HEK293 (cell line): Measurements from ENCODE around the gene HOXC5.

Experiments used
- BCL11B ChIP-seq: fragments of 450-650 bp; formaldehyde crosslinking; IDR thresholded peaks from 2 replicates; pipeline ENCODE4 v1.5.1; 2016; ENCODE audit warnings: low read depth, missing biosample characterization, missing genetic modification characterization
- CTCF ChIP-seq: fragments of 450-650 bp; formaldehyde crosslinking; IDR thresholded peaks from 2 replicates; pipeline ENCODE4 v1.5.1; 2016; ENCODE audit warnings: missing biosample characterization, missing genetic modification characterization
- FEZF1 ChIP-seq: fragments of 450-650 bp; formaldehyde crosslinking; IDR thresholded peaks from 2 replicates; pipeline ENCODE4 v1.5.1; 2016; ENCODE audit warnings: missing biosample characterization, missing genetic modification characterization
- GLIS1 ChIP-seq: fragments of 450-650 bp; formaldehyde crosslinking; IDR thresholded peaks from 2 replicates; pipeline ENCODE4 v1.5.1; 2016; ENCODE audit warnings: missing biosample characterization, missing genetic modification characterization
- GLIS2 ChIP-seq: fragments of 450-650 bp; formaldehyde crosslinking; IDR thresholded peaks from 2 replicates; pipeline ENCODE4 v1.5.1; 2016; ENCODE audit warnings: missing biosample characterization, missing genetic modification characterization
- KLF7 ChIP-seq: fragments of 450-650 bp; formaldehyde crosslinking; IDR thresholded peaks from 2 replicates; pipeline ENCODE4 v1.5.1; 2016; ENCODE audit warnings: missing biosample characterization, missing genetic modification characterization, borderline replicate concordance
- KLF8 ChIP-seq: fragments of 450-650 bp; formaldehyde crosslinking; IDR thresholded peaks from 2 replicates; pipeline ENCODE4 v1.5.1; 2016; ENCODE audit warnings: missing biosample characterization, missing genetic modification characterization
- KLF9 ChIP-seq: fragments of 450-650 bp; formaldehyde crosslinking; IDR thresholded peaks from 2 replicates; pipeline ENCODE4 v1.5.1; 2016; ENCODE audit warnings: missing biosample characterization, missing genetic modification characterization, low read depth
- SCRT1 ChIP-seq: fragments of 450-650 bp; formaldehyde crosslinking; IDR thresholded peaks from 2 replicates; pipeline ENCODE4 v1.5.1; 2016; ENCODE audit warnings: missing biosample characterization, missing genetic modification characterization, borderline replicate concordance
- WT1 ChIP-seq: fragments of 450-650 bp; formaldehyde crosslinking; IDR thresholded peaks from 2 replicates; pipeline ENCODE4 v1.5.1; 2016; ENCODE audit warnings: missing biosample characterization, missing genetic modification characterization
- ZBTB1 ChIP-seq: fragments of 450-650 bp; formaldehyde crosslinking; IDR thresholded peaks from 2 replicates; pipeline ENCODE4 v1.5.1; 2016; ENCODE audit warnings: missing biosample characterization, missing genetic modification characterization
- ZBTB21 ChIP-seq: fragments of 450-650 bp; formaldehyde crosslinking; IDR thresholded peaks from 2 replicates; pipeline ENCODE4 v1.5.1; 2017; ENCODE audit warnings: missing biosample characterization, missing genetic modification characterization
- ZBTB48 ChIP-seq: fragments of 450-650 bp; formaldehyde crosslinking; IDR thresholded peaks from 2 replicates; pipeline ENCODE4 v1.5.1; 2016; ENCODE audit warnings: missing biosample characterization, missing genetic modification characterization
- ZBTB8A ChIP-seq: fragments of 450-650 bp; formaldehyde crosslinking; IDR thresholded peaks from 2 replicates; pipeline ENCODE4 v1.5.1; 2016; ENCODE audit warnings: missing biosample characterization, missing genetic modification characterization
- ZEB2 ChIP-seq: fragments of 450-650 bp; formaldehyde crosslinking; IDR thresholded peaks from 2 replicates; pipeline ENCODE4 v1.5.1; 2016; ENCODE audit warnings: missing biosample characterization, missing genetic modification characterization
- ZNF24 ChIP-seq: fragments of 450-650 bp; formaldehyde crosslinking; IDR thresholded peaks from 2 replicates; pipeline ENCODE4 v1.5.1; 2016; ENCODE audit warnings: missing biosample characterization, missing genetic modification characterization
- ZNF600 ChIP-seq: fragments of 450-650 bp; formaldehyde crosslinking; IDR thresholded peaks from 2 replicates; pipeline ENCODE4 v1.5.1; 2016; ENCODE audit warnings: missing biosample characterization, missing genetic modification characterization
- ZNF639 ChIP-seq: fragments of 450-650 bp; formaldehyde crosslinking; IDR thresholded peaks from 2 replicates; pipeline ENCODE4 v1.5.1; 2016; ENCODE audit warnings: missing biosample characterization, missing genetic modification characterization
- ZNF692 ChIP-seq: fragments of 450-650 bp; formaldehyde crosslinking; IDR thresholded peaks from 2 replicates; pipeline ENCODE4 v1.5.1; 2016; ENCODE audit warnings: missing biosample characterization, missing genetic modification characterization
- ZNF791 ChIP-seq: fragments of 450-650 bp; formaldehyde crosslinking; IDR thresholded peaks from 2 replicates; pipeline ENCODE4 v1.5.1; 2016; ENCODE audit warnings: missing biosample characterization, missing genetic modification characterization
- ZSCAN16 ChIP-seq: fragments of 450-650 bp; formaldehyde crosslinking; IDR thresholded peaks from 2 replicates; pipeline ENCODE4 v1.5.1; 2016; ENCODE audit warnings: missing biosample characterization, missing genetic modification characterization
- ZXDB ChIP-seq: fragments of 450-650 bp; formaldehyde crosslinking; IDR thresholded peaks from 2 replicates; pipeline ENCODE4 v1.5.1; 2016; ENCODE audit warnings: missing biosample characterization, missing genetic modification characterization
- TF ChIP-seq, protein P1 (sequence below): fragments of 450-650 bp; formaldehyde crosslinking; conservative IDR thresholded peaks from 2 replicates; pipeline ENCODE4 v1.5.1; 2016; ENCODE audit warnings: low read depth, missing biosample characterization, missing genetic modification characterization
- TF ChIP-seq, protein P2 (sequence below): fragments of 450-650 bp; IDR thresholded peaks from 2 replicates; pipeline ENCODE4 v1.5.1; 2018; ENCODE audit warnings: missing biosample characterization, mild to moderate bottlenecking, missing genetic modification characterization
- TF ChIP-seq, protein P3 (sequence below): fragments of 450-650 bp; formaldehyde crosslinking; IDR thresholded peaks from 2 replicates; pipeline ENCODE4 v1.5.1; 2017; ENCODE audit warnings: missing biosample characterization, mild to moderate bottlenecking, missing genetic modification characterization, moderate library complexity
- TF ChIP-seq, protein P4 (sequence below): fragments of 450-650 bp; formaldehyde crosslinking; IDR thresholded peaks from 2 replicates; pipeline ENCODE4 v1.5.1; 2017; ENCODE audit warnings: missing biosample characterization, missing genetic modification characterization

The HOXC5 gene

DNA sequence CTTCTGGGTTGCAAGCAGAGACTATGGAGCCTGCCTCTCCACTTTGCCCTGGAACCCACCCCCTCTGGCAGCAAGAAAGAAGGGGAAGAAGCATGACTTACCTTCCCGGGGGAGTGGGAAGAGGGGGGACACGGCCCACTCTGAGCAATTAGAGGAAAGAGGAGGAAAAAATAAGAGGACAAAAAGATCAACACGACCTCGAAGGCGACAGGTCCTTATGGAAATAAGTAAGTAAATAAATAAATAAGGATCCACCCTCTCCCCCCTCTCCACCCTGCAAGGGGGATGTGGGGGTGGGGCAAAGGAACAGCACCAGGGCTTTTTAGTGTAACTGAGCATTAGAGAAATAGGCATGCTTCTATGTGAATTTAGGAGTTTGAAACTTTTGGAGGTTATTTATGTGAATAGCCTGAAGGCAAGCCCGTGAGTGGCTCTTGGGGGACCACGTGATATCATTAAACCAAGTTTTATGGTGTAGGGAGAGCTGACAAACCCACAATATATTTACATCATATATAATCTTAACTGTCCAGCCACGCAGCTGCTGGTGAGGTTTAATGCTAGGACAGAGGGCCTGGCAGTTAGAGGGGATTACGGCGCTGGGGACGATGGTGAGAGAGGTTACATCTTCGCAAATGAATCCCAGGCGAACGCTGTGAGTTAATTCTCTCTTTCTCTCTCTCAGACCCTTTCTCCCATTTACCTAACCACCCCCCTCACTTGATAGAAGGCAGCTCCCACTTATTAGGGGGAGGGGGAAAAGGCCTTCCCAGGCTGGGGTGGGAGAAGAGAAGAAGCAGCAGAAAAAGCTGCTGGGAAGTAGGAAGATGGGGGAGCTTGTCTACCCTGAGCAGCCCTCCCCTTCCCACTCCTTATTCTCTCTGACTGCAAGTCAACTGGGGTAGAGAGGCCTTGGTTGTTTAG lies 4.8 kb downstream of the HOXC5 start (continued):
- TF ChIP-seq ZEB2 (tag by site-specific recombination) (peak; percentile 90), GLIS1 (tag by site-specific recombination) (peak; percentile 90), ZNF639 (tag by site-specific recombination) (peak; percentile 19; the same call in 1 of the 2 replicates), ZXDB (tag by site-specific recombination) (peak; percentile 94), ZSCAN16 (tag by site-specific recombination) (0 out of 2 replicates have a peak, but pooled peaks have one; percentile 7), ZBTB21 (tag by site-specific recombination) (peak; percentile 44; the same call in 1 of the 2 replicates), KLF9 (tag by site-specific recombination) (no peak; the same call in 1 of the 2 replicates), ZBTB8A (tag by site-specific recombination) (peak; percentile 30), ZNF692 (tag by site-specific recombination) (no peak), ZBTB1 (peak; percentile 47; the same call in 1 of the 2 replicates), WT1 (tag by site-specific recombination) (peak; percentile 96), ZNF24 (tag by site-specific recombination) (0 out of 2 replicates have a peak, but pooled peaks have one; percentile 31), ZBTB48 (no peak), CTCF (tag by site-specific recombination) (0 out of 2 replicates have a peak, but pooled peaks have one; percentile 8), FEZF1 (tag by site-specific recombination) (peak; percentile 96), SCRT1 (tag by site-specific recombination) (0 out of 2 replicates have a peak, but pooled peaks have one; percentile 55), ZNF600 (tag by site-specific recombination) (no peak), GLIS2 (peak; percentile 56), ZNF791 (no peak), KLF8 (tag by site-specific recombination) (peak; percentile 27; the same call in 1 of the 2 replicates), KLF7 (tag by site-specific recombination) (peak; percentile 27; the same call in 1 of the 2 replicates), BCL11B (tag by site-specific recombination) (peak; percentile 64)
- TF ChIP-seq, protein P1, sequence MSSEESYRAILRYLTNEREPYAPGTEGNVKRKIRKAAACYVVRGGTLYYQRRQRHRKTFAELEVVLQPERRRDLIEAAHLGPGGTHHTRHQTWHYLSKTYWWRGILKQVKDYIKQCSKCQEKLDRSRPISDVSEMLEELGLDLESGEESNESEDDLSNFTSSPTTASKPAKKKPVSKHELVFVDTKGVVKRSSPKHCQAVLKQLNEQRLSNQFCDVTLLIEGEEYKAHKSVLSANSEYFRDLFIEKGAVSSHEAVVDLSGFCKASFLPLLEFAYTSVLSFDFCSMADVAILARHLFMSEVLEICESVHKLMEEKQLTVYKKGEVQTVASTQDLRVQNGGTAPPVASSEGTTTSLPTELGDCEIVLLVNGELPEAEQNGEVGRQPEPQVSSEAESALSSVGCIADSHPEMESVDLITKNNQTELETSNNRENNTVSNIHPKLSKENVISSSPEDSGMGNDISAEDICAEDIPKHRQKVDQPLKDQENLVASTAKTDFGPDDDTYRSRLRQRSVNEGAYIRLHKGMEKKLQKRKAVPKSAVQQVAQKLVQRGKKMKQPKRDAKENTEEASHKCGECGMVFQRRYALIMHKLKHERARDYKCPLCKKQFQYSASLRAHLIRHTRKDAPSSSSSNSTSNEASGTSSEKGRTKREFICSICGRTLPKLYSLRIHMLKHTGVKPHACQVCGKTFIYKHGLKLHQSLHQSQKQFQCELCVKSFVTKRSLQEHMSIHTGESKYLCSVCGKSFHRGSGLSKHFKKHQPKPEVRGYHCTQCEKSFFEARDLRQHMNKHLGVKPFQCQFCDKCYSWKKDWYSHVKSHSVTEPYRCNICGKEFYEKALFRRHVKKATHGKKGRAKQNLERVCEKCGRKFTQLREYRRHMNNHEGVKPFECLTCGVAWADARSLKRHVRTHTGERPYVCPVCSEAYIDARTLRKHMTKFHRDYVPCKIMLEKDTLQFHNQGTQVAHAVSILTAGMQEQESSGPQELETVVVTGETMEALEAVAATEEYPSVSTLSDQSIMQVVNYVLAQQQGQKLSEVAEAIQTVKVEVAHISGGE: peak; percentile 26; the same call in 1 of the 2 replicates
- TF ChIP-seq, protein P2, sequence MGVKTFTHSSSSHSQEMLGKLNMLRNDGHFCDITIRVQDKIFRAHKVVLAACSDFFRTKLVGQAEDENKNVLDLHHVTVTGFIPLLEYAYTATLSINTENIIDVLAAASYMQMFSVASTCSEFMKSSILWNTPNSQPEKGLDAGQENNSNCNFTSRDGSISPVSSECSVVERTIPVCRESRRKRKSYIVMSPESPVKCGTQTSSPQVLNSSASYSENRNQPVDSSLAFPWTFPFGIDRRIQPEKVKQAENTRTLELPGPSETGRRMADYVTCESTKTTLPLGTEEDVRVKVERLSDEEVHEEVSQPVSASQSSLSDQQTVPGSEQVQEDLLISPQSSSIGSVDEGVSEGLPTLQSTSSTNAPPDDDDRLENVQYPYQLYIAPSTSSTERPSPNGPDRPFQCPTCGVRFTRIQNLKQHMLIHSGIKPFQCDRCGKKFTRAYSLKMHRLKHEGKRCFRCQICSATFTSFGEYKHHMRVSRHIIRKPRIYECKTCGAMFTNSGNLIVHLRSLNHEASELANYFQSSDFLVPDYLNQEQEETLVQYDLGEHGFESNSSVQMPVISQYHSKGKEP (tag by site-specific recombination): peak; percentile 71; the same call in 1 of the 2 replicates
- TF ChIP-seq, protein P3, sequence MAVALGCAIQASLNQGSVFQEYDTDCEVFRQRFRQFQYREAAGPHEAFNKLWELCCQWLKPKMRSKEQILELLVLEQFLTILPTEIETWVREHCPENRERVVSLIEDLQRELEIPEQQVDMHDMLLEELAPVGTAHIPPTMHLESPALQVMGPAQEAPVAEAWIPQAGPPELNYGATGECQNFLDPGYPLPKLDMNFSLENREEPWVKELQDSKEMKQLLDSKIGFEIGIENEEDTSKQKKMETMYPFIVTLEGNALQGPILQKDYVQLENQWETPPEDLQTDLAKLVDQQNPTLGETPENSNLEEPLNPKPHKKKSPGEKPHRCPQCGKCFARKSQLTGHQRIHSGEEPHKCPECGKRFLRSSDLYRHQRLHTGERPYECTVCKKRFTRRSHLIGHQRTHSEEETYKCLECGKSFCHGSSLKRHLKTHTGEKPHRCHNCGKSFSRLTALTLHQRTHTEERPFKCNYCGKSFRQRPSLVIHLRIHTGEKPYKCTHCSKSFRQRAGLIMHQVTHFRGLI: 0 out of 2 replicates have a peak, but pooled peaks have one; percentile 32
- TF ChIP-seq, protein P4, sequence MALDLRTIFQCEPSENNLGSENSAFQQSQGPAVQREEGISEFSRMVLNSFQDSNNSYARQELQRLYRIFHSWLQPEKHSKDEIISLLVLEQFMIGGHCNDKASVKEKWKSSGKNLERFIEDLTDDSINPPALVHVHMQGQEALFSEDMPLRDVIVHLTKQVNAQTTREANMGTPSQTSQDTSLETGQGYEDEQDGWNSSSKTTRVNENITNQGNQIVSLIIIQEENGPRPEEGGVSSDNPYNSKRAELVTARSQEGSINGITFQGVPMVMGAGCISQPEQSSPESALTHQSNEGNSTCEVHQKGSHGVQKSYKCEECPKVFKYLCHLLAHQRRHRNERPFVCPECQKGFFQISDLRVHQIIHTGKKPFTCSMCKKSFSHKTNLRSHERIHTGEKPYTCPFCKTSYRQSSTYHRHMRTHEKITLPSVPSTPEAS: peak; percentile 8; the same call in 1 of the 2 replicates
